GM21526 (cell line): ENCODE data around the gene SNTA1.
"Not testable (repeated sequence)": the region's sequence is repeated elsewhere in the genome, so short reads cannot be mapped to it uniquely, and the experiment has no call there.

Source experiments
- ATAC-seq: cut with Tn5 transposase; IDR thresholded peaks from one replicate; pipeline ENCODE4 v1.9.1; 2021; ENCODE audit warnings: moderate library complexity; ENCODE audit not compliant: unreplicated experiment, low FRiP score

Gene SNTA1

DNA sequence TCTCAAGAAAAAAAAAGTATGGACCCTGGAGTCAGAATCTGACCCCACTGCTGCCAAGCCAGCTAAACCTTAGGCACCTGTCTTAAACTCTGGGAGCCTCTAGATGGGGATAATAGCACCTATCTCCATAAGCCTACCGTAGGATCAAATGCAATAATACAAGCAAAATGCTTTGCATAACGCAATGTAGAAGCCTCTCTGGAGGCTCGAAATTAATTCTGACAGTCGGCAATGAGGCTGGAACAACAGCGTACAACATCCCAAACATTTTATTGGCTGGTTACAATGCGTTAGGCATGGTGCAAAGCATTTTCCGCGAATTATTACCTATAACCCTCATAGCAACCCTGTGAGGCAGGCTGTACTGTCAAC, 42.8 kb downstream of the SNTA1 start:
- peak; percentile 24 for ATAC-seq

GRCh38 chr20:33399924-33400323, 43.6 kb downstream of the SNTA1 start:
- no peak for ATAC-seq

GRCh38 chr20:33394718-33395117, 48.8 kb downstream of the SNTA1 start:
- ATAC-seq, result no peak

GRCh38 chr20:33393609-33394008, 50.0 kb downstream of the SNTA1 start:
- no peak for ATAC-seq

- ATAC-seq, result no peak
These were observed 51.7 kb downstream of the SNTA1 start for GRCh38 chr20:33391722-33392415.

- ATAC-seq, result not testable (repeated sequence)
These were observed 54.2 kb downstream of the SNTA1 start for GRCh38 chr20:33389326-33389725.

DNA sequence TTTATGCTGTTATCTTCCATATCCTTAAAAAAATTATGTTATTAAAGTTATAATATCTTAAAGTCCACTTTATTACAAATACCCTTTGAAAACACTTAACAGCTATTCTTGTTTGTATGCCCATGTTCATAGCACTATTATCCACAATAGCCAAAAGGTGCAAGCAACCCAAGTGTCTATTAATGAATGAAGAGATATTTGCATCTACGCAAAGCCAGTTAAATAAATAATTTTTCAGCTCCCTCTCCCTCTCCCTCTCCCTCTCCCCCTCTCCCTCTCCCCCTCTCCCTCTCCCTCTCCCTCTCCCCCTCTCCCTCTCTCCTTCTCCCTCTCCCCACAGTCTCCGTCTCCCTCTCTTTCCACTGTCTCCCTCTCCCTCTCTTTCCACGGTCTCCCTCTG, 55.3 kb downstream of the SNTA1 start:
- ATAC-seq, result no peak

- no peak for ATAC-seq
These were observed 56.4 kb downstream of the SNTA1 start for GRCh38 chr20:33387177-33387576.

- no peak for ATAC-seq
These were observed 56.9 kb downstream of the SNTA1 start for GRCh38 chr20:33386673-33387072.

DNA sequence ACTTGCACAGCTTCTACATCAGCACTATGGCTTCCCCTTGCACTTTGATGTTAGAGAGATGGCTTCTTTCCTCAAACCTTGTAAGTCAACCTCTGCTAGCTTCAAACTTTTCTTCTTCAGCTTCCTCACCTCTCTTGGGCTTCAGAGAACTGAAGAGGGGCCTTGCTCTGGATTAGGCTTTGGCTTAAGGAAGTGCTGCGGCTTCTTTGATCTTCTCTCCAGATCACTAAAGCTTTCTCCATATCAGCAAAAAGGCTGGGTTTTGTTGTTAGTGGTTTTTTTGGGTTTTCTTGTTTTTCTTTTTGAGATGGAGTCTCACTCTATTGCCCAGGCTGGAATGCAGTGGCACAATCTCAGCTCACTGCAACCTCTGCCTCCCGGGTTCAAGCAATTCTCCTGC, 66.2 kb downstream of the SNTA1 start:
- ATAC-seq, result no peak

DNA sequence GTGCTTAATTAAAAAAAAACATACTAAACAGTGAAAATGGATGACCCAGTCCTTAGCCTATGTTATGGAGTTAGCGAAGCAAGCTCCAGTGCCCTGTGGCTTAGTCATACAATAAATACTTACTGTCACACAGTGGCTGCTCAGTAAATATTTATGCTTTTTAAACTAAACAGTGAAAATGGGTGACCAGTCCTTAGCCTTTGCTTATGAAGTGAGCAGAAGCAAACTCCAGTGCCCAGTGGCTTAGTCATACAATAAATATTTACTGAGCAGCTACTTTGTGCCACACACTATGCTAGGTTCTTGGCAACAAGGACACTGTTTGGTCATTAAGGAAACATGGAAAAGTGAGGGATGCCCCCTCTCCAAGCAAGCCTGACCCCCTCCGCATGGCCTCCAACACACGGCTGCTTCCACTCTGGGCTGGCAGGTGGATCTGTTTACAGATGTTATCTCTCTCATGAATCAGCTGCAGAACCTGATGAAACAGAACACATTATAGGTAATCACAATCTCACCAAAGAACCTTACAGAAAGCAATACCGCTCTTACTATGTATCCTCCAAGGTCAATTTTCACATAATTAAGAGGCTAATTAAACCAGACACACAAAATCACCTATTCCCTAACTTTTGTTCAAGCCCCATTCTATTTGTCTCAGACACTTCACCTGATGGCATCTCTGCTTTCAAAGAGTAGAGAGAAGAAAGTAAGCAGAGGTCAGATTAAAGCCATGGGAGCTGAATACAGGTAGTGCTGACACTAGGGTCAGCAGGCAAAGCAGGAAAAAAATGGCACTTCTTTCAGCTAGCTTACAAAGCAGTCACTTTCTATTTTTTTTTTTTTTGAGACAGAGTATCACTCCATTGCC, 69.6 kb downstream of the SNTA1 start:
- ATAC-seq, result no peak

DNA sequence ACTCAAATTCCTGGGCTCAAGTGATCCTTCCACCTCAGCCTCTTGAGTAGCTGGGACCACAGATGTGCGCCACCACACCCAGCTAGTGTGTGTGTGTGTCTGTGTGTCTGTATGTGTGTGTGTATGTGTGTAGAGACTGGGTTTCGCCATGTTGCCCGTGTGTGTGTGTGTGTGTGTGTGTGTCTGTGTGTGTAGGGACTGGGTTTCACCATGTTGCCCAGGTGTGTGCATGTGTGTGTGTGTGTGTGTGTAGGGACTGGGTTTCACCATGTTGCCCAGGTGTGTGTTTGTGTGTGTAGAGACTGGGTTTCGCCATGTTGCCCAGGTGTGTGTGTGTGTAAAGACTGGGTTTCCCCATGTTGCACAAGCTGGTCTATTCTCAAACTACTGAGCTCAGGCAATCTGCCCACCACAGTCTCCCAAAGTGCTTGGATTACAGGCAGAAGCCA, 70.5 kb downstream of the SNTA1 start:
- no peak for ATAC-seq

DNA sequence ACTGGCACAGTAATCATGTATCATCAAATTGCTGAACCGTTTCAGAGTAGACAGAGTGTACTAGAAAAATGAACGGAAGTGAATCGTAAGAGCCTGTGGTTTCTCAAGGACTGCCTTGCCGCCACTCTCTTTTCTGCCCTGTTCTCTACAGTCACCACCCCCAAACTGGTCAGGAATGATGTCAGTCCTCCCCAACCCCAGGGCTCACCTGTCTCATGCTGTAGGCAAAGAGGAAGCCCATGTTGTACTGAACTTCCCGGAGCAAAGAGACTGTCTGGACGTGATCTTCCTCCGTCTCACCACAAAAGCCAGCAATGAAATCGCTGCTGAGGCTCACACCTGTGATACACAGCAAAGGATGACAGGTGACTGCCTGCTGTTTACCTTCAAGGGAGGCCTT, 73.3 kb downstream of the SNTA1 start:
- no peak for ATAC-seq

DNA sequence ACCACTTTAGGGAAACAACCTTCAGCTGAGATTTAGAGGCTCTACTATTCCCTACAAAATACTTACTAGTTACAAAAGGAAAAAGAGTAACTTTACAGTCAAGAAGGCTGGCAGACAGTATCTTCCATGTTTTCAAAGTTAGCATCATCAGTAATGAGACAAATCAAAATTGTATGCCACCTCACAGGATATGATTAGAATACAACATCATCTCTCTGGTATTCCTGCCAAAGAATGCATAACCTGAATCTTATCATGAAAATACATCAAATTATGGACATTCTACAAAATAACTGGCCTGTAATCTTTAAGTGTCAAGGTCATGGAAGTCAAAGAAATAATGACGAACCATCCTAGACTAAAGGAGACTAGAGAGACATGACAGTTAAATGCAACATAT, 80.7 kb downstream of the SNTA1 start:
- ATAC-seq, result no peak

DNA sequence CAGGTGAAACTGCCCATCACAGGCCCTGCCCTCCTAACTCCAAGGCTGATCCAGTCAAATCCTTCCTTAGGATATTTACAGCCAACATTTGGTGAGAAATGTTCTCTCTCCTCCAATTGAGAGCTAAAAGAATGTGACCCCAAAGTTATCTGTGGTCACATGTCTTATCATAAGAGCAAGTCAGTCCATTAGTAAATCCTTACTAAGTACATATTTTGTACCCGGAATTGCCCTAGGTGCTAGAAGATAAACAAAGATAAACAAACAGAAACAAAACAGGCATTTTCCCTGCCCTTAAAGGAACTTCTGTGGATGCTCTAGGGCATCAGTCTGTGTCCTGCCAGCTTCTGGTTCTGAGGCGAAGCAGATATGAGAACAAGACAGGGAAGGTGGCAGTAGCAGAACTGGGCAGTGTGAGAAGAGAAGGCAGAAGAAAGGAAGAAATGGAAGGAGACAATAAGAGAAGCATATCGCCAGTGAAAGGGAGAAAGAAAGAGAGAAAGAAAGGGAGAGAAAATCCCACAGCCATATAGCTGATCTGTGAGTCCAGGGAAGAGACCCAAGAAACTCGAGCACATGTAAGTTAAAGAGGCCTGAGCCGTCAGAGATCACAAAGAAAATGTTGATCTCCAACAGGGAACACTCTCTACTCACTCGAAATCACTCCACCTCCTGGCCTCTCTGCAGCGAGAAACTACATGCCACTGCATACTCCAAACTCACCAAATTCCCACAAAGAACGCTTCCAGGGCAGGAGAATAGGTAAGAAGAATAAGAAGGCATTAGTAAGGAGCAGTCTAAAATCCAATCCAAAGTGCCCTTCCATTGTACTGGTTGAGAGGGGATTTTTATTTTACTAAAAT, 83.9 kb downstream of the SNTA1 start:
- no peak for ATAC-seq
